Thyroid gland (tissue), 4 donors: Measurements from ENCODE around the gene GPR25. TPM values are rescaled to one million over a fixed set of nuclear protein-coding genes. Genes with fewer than 3 reads are reported as not detected.

ENCODE experiments used
- DNase-seq, 2 donors: peaks; one replicate each; pipeline ENCODE4 v3.0.0-alpha.2; 2019
- H3K27ac ChIP-seq, 3 donors: fragments of 200-600 bp; sonication (generic); 1 replicate in 2 of 3; 2 replicates in 1 of 3; pipeline ENCODE4 v1.5.1; 2016 to 2019; ENCODE audit warnings: mild to moderate bottlenecking in 1 of 3, moderate library complexity in 1 of 3
- H3K27me3 ChIP-seq: fragments of 200-600 bp; sonication (generic); one replicate; pipeline ENCODE4 v1.5.1; 2019
- H3K36me3 ChIP-seq, 2 donors: fragments of 200-600 bp; sonication (generic); one replicate each; pipeline ENCODE4 v1.5.1; 2016 to 2019
- H3K4me1 ChIP-seq, 2 donors: fragments of 200-600 bp; sonication (generic); one replicate each; pipeline ENCODE4 v1.5.1; 2017 to 2019
- H3K4me3 ChIP-seq, 3 donors: fragments of 200-600 bp; sonication (generic); replicated peaks in 1 of 3; 1 replicate in 2 of 3; 2 replicates in 1 of 3; pipeline ENCODE4 v1.5.1; 2016; ENCODE audit warnings: mild to moderate bottlenecking in 1 of 3
- H3K9me3 ChIP-seq: fragments of 200-600 bp; sonication (generic); one replicate; pipeline ENCODE4 v1.5.1; 2017
- CTCF ChIP-seq, 6 experiments: fragments of 200-600 bp in 3 of 6; fragments of 450-650 bp in 3 of 6; sonication (generic) in 3 of 6; IDR thresholded peaks; one replicate each; pipeline ENCODE4 v1.5.1; 2016 to 2019; ENCODE audit warnings: antibody characterized with exemption in 6 of 6, mild to moderate bottlenecking in 2 of 6, inconsistent platforms in 1 of 6, moderate library complexity in 1 of 6
- POLR2A ChIP-seq, 2 donors: fragments of 450-650 bp; IDR thresholded peaks; one replicate each; pipeline ENCODE4 v1.6.1; 2017; ENCODE audit warnings: antibody characterized with exemption in 2 of 2, mild to moderate bottlenecking in 2 of 2, moderate library complexity in 1 of 2
- WGBS, 2 donors: methylation state at CpG; one replicate each; pipeline ENCODE4 v1.1.5; 2017; 5-methylcytosine and 5-hydroxymethylcytosine counted together
- intact Hi-C: fragments of 100-400 bp; cut with DNase I; formaldehyde crosslinking; loops from one replicate; pipeline ENCODE4 v1.15.1; 2023
- total RNA-seq, 4 donors: library from RNA; depleted of rRNA; stranded (reverse); fragments of >200 nt; gene quantifications; one replicate each; pipeline ENCODE4 v1.2.3, GENCODE V29; 2016

GPR25 gene
- total RNA-seq, 4 donors from 2014 or later: 0.27 TPM; not detected in 3

DNA sequence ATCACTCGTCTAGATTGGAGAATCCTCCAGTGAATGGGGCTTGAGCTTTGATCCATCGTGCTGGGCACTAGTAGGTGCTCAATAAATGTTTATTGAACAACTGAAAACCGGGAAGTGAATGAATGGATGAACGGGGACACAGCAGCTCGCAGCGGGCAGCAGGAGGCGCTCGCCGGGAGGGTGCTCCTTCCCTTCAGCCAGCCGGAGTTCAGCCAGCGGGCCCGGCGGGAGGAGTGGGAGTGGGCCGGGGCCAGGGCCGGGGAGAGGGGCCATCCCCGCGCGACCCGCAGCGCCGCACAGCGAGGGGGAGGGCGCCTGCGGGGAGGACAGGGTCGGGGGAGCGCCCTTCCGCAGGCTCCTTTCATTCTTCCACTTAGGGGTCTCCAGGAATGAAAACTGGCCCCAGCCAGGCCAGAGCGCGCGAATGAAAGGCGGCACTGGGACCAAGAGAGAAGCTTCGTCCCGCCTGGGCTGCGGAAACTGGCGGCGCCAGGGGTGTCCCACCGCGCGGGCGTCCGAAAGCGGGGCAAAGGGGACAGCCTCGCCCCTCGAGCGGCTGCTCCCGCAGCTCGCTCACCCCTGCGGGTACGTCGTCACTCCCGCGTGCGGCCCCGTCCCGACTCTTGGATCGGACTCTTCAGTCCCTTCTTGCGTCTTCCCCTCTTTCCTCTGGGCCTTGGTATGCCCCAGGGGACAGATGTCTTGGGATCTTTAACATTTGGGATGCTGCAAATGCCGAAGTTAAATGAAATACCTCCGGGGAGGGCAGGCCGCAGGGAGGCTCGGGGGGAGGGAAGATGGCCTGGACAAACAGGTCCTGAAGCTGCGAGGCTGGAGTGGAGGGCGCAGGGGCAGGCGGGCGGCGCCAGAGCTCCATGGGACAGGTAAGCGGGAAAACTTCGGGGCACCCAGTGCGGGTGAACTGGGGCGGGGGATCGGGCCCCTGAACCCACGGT, 18.3 kb downstream of the GPR25 start:
- Histone ChIP-seq H3K36me3 (no peaks in the 10 kb centered on the region), H3K4me1 (peaks cover 9 to 12% of the 10 kb centered on the region in 2 donors), H3K27me3 (no peaks in the 10 kb centered on the region), H3K4me3 (peak overlapping the region in 2 of 3 donors; percentile 21 to 24), H3K27ac (no peak overlapping the region), H3K9me3 (no peaks in the 10 kb centered on the region)
- intact Hi-C loops: no loop called here
- DNase-seq: peak in 1 of 2 donors; percentile 12
- WGBS, 2 donors: 3 to 4% methylated on average over 27 to 61 of the region's 72 CpGs
- TF ChIP-seq CTCF (IDR thresholded peaks at IDR 0.05): peak in 1 of 6 experiments; percentile 16
- TF ChIP-seq POLR2A (IDR thresholded peaks at IDR 0.05): no peak

DNA sequence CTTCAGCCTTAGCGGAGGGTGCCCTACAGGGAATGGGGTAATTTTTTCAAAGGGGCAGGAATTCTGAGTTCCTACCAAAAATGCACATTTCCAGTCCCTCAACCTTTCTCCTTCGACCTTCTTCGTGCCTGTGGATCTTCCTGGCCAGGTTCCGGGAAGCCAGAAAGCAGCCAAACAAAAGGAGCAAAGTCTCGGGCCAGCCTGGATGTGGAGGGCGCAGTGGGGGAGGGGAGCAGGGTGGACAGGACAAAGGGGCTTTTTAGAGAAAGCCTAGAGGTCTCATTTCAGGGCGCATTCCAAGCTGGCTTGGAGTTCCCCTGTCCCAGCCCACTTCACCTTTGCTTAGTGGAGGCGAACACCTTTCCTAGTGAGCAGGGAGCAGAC, 19.0 kb downstream of the GPR25 start:
- no peaks in the 10 kb centered on the region for H3K27me3 ChIP-seq
- 15 to 34% methylated on average over 5 to 8 of the region's 8 CpGs for WGBS, 2 donors
- no peak for DNase-seq
- peaks cover 9 to 12% of the 10 kb centered on the region in 2 donors for H3K4me1 ChIP-seq
- no peaks in the 10 kb centered on the region for H3K9me3 ChIP-seq
- no peak overlapping the region for H3K4me3 ChIP-seq
- intact Hi-C loops: no loop called here
- no peaks in the 10 kb centered on the region for H3K36me3 ChIP-seq
- H3K27ac ChIP-seq: no peak overlapping the region
- TF ChIP-seq CTCF (IDR thresholded peaks at IDR 0.05) (no peak), POLR2A (IDR thresholded peaks at IDR 0.05) (no peak)

DNA sequence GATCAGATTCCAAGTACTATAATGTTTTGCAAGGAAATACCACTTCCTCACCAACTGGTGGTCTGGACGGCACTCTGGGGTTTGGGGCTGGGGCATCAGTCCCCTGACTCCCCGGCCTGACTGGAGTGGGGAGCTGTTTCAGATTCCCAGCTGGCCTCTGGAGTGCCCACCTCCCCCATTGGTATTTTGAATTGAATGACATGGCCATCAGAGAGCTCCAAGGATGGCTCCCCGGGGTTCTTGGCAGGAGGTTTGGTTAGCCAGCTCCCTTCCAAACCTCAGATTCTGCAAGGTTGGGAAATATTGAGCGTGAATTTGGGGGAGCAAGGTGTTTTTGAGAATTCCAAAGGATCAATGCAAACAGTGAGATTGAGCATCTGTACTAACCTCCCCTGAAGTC, 19.8 kb downstream of the GPR25 start:
- no peak overlapping the region for H3K27ac ChIP-seq
- no peak for TF ChIP-seq CTCF (IDR thresholded peaks at IDR 0.05)
- no peak for TF ChIP-seq POLR2A (IDR thresholded peaks at IDR 0.05)
- no peak for DNase-seq
- no peaks in the 10 kb centered on the region for H3K9me3 ChIP-seq
- peaks cover 9 to 12% of the 10 kb centered on the region in 2 donors for H3K4me1 ChIP-seq
- H3K27me3 ChIP-seq: no peaks in the 10 kb centered on the region
- no peak overlapping the region for H3K4me3 ChIP-seq
- H3K36me3 ChIP-seq: no peaks in the 10 kb centered on the region
- intact Hi-C loops: no loop called here
- WGBS, 2 donors: 72 to 73% methylated on average over 4 of the region's 4 CpGs

DNA sequence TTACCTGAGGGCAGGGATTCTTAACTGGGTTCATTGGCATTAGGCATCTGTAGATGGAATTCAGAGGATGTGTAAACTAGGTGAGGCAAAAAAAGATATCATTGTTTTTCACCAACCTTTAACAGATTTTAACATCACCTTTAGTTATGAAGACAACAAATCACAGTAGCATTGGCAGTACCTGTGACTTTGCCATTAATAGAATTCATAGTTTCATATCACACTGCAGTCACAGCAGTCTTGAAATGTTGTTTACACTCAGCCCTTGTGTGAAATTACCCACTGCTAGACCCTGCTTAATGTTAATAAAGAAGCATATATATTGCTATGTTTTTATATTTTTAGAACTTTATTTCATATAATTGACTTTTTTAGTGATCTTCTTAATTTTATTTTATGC, 20.2 kb downstream of the GPR25 start:
- no peaks in the 10 kb centered on the region for H3K27me3 ChIP-seq
- no peak for DNase-seq
- intact Hi-C loops: no loop called here
- no peaks in the 10 kb centered on the region for H3K36me3 ChIP-seq
- H3K4me1 ChIP-seq: peaks cover 9 to 12% of the 10 kb centered on the region in 2 donors
- no peak overlapping the region for H3K27ac ChIP-seq
- no peaks in the 10 kb centered on the region for H3K9me3 ChIP-seq
- no peak overlapping the region for H3K4me3 ChIP-seq
- TF ChIP-seq CTCF (IDR thresholded peaks at IDR 0.05) (no peak), POLR2A (IDR thresholded peaks at IDR 0.05) (no peak)

DNA sequence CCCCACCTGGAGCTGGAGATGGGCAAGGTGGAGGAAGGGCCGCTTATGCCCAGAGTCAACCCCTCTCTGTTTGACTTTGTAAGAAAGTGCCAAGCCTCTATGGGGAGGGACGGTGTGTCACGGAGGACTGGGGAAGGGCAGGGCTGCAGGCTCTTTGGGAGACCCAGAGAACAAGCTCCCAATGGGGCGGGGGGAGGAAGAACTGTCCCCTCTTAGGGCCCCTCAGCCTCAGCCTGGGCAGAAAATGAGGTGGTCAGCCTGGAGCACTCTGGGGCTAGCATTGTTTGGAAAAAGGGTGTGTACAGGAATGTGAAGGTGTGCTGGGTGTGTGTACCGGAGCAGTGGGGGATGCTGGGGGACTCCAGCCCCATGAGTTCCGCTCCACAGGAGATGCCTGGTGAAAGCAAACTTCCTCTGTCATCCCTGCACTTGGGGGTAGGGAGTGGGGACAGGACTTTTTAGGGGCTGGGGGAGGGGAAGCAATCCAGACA, 20.7 kb downstream of the GPR25 start:
- no peak overlapping the region for H3K4me3 ChIP-seq
- no peaks in the 10 kb centered on the region for H3K9me3 ChIP-seq
- no peak for TF ChIP-seq POLR2A (IDR thresholded peaks at IDR 0.05)
- TF ChIP-seq CTCF (IDR thresholded peaks at IDR 0.05): no peak
- H3K36me3 ChIP-seq: no peaks in the 10 kb centered on the region
- intact Hi-C loops: no loop called here
- H3K27me3 ChIP-seq: no peaks in the 10 kb centered on the region
- no peak for DNase-seq
- WGBS, 2 donors: 81 to 84% methylated on average over 6 of the region's 6 CpGs
- H3K4me1 ChIP-seq: peaks cover 9 to 12% of the 10 kb centered on the region in 2 donors
- no peak overlapping the region for H3K27ac ChIP-seq
